Breast epithelium (tissue), 3 donors: ENCODE results near the gene GPC6.

Experiments
- CTCF ChIP-seq, 3 donors: fragments of 450-650 bp; IDR thresholded peaks; one replicate each; pipeline ENCODE4 v1.5.1; 2016 to 2017; ENCODE audit warnings: antibody characterized with exemption in 3 of 3, mild to moderate bottlenecking in 3 of 3, moderate library complexity in 3 of 3
- POLR2A ChIP-seq: fragments of 450-650 bp; IDR thresholded peaks from one replicate; pipeline ENCODE4 v1.6.1; 2016; ENCODE audit warnings: antibody characterized with exemption, mild to moderate bottlenecking, moderate library complexity
- POLR2AphosphoS5 ChIP-seq, 3 donors: sonication (generic); formaldehyde crosslinking; IDR thresholded peaks; one replicate each; pipeline ENCODE4 v1.6.1; 2017; ENCODE audit warnings: antibody characterized with exemption in 3 of 3

DNA sequence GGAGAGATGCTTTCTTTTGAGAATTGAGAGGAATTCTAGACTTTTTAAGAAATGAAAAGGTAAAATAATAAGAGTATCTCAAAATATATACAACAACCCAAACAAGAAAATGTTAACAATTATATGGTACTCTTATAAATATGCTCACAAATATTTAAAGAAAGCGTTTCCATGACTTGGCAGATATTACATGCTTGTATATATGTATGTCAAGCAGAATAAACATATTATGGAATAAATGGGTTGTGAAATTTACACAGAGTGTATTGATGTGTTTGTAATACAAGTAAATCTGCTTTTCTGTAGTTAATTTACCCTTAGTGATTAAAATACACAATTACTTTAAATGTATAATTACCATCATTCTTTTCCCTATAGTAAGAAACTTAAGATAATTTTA lies 65.8 kb downstream of the GPC6 start:
- TF ChIP-seq POLR2A (no peak), CTCF (IDR thresholded peaks at IDR 0.05) (no peak), POLR2AphosphoS5 (IDR thresholded peaks at IDR 0.05) (no peak)
